Endothelial cell of umbilical vein (primary cell): ENCODE measurements around the gene KANK3. TPM values are rescaled to one million over a fixed set of nuclear protein-coding genes. Genes with fewer than 3 reads are reported as not detected.

Source experiments
- BruUV-seq: library from RNA; stranded (reverse); fragments of 400-500 nt; replicated peaks from 2 replicates; lab custom pipeline; 2021; lab: Mats Ljungman, UMichigan
- CTCF ChIA-PET: fragments of 300-600, 350-600 bp; sonication (Branson Sonifier 250); formaldehyde crosslinking; loops from one replicate; lab custom pipeline; 2021; ENCODE audit warnings: antibody characterized with exemption, inconsistent platforms; lab: Charles Lee
- POLR2A ChIA-PET: fragments of 300-600, 350-600 bp; sonication (Branson Sonifier 250); formaldehyde crosslinking; loops from one replicate; lab custom pipeline; 2021; ENCODE audit warnings: antibody characterized with exemption, inconsistent platforms; lab: Charles Lee
- DNase-seq: peaks from one replicate; pipeline ENCODE4 v3.0.0-alpha.2; 2011; ENCODE audit warnings: low read depth, low spot score
- FAIRE-seq: peaks from 2 replicates; lab custom pipeline; 2011; peaks lifted over from hg19 to GRCh38; lab: Jason Lieb, UNC
- H2AFZ ChIP-seq: 2 replicates; pipeline ENCODE4 v1.6.0; 2012; ENCODE audit warnings: low read depth, low read length, control low read depth, inconsistent platforms
- H3K27ac ChIP-seq: 2 replicates; pipeline ENCODE4 v1.5.1; 2011; ENCODE audit warnings: low read depth, mild to moderate bottlenecking, control low read depth, low read length, moderate library complexity; ENCODE audit not compliant: insufficient read depth
- H3K27me3 ChIP-seq, 2 experiments: 2 replicates each; pipeline versions ENCODE4 v1.6.0 to v1.6.1; 2011; ENCODE audit warnings: low read length in 2 of 2, mixed read lengths in 1 of 2; ENCODE audit not compliant: control insufficient read depth in 2 of 2, insufficient read depth in 2 of 2
- H3K36me3 ChIP-seq, 2 experiments: 2 replicates in 1 of 2; 3 replicates in 1 of 2; pipeline ENCODE4 v1.5.1; 2011; ENCODE audit warnings: low read length in 2 of 2, mild to moderate bottlenecking in 1 of 2, moderate library complexity in 1 of 2; ENCODE audit not compliant: control insufficient read depth in 2 of 2, insufficient read depth in 2 of 2; ENCODE audit errors: extremely low read depth in 1 of 2
- H3K4me1 ChIP-seq: 3 replicates; pipeline ENCODE4 v1.5.1; 2011; ENCODE audit warnings: mild to moderate bottlenecking, low read length; ENCODE audit not compliant: control insufficient read depth, insufficient read depth; ENCODE audit errors: extremely low read depth
- H3K4me2 ChIP-seq: 2 replicates; pipeline ENCODE4 v1.6.1; 2011; ENCODE audit warnings: low read length, control low read depth, mixed read lengths; ENCODE audit not compliant: insufficient read depth
- H3K4me3 ChIP-seq, 3 experiments: fragments of 200-600 bp in 1 of 3; sonication (generic), shearing (Covaris generic) in 1 of 3; replicated peaks in 1 of 3; 2 replicates each; pipeline ENCODE4 v1.5.1; 2011 to 2016; ENCODE audit warnings: control low read depth in 3 of 3, low read length in 3 of 3, mild to moderate bottlenecking in 2 of 3, inconsistent platforms in 1 of 3, low read depth in 1 of 3, moderate library complexity in 1 of 3; ENCODE audit not compliant: insufficient read depth in 1 of 3
- H3K79me2 ChIP-seq: 2 replicates; pipeline ENCODE4 v1.6.0; 2012; ENCODE audit warnings: low read length, inconsistent platforms; ENCODE audit not compliant: control insufficient read depth, insufficient read depth
- H3K9ac ChIP-seq: replicated peaks from 2 replicates; pipeline ENCODE3; 2011; ENCODE audit warnings: low read length, control low read depth; ENCODE audit not compliant: insufficient read depth; ENCODE audit errors: extremely low read depth
- H3K9me1 ChIP-seq: replicated peaks from 3 replicates; pipeline ENCODE4 v1.6.0; 2011; ENCODE audit warnings: mild to moderate bottlenecking, low read length; ENCODE audit not compliant: control insufficient read depth, insufficient read depth; ENCODE audit errors: extremely low read depth
- H3K9me3 ChIP-seq: replicated peaks from 2 replicates; pipeline ENCODE4 v1.5.1; 2012; ENCODE audit warnings: low read length, inconsistent platforms; ENCODE audit not compliant: control insufficient read depth, insufficient read depth
- H4K20me1 ChIP-seq: replicated peaks from 2 replicates; pipeline ENCODE3; 2011; ENCODE audit warnings: mild to moderate bottlenecking, low read length; ENCODE audit not compliant: control insufficient read depth, insufficient read depth; ENCODE audit errors: extremely low read depth
- EZH2 ChIP-seq: IDR thresholded peaks from 2 replicates; pipeline ENCODE4 v1.6.1; 2012; ENCODE audit warnings: borderline replicate concordance, low read depth, mild to moderate bottlenecking, moderate library complexity, low read length, inconsistent platforms; ENCODE audit not compliant: severe bottlenecking
- FOS ChIP-seq: IDR thresholded peaks from 2 replicates; pipeline ENCODE4 v1.6.1; 2011; ENCODE audit warnings: mild to moderate bottlenecking, low read length, moderate library complexity, borderline replicate concordance; ENCODE audit not compliant: insufficient read depth
- GATA2 ChIP-seq: IDR thresholded peaks from 2 replicates; pipeline ENCODE4 v1.7.0; 2011; ENCODE audit warnings: low read depth, mild to moderate bottlenecking, moderate library complexity, mixed read lengths, low read length; ENCODE audit not compliant: insufficient read length, insufficient read depth
- JUN ChIP-seq: IDR thresholded peaks from 2 replicates; pipeline ENCODE4 v1.6.1; 2011; ENCODE audit warnings: borderline replicate concordance, low read depth; ENCODE audit not compliant: insufficient read length, insufficient read depth
- MYC ChIP-seq: IDR thresholded peaks from one replicate; pipeline ENCODE4 v1.6.1; 2011; ENCODE audit warnings: mild to moderate bottlenecking, low read depth, low read length
- POLR2A ChIP-seq: IDR thresholded peaks from 2 replicates; pipeline ENCODE4 v1.6.1; 2012; ENCODE audit warnings: low read depth, mild to moderate bottlenecking, control low read depth, low read length
- POLR2AphosphoS5 ChIP-seq: IDR thresholded peaks from 2 replicates; pipeline ENCODE4 v1.6.1; 2012; ENCODE audit warnings: low read depth, mild to moderate bottlenecking, control low read depth, low read length, moderate library complexity; ENCODE audit not compliant: insufficient read depth
- dilution Hi-C: fragments of 300-500 bp; cut with MboI; formaldehyde crosslinking; loops from one replicate; pipeline ENCODE4 v1.15.0; 2019; ENCODE audit warnings: low sequenced_read_pairs; ENCODE audit not compliant: extremely low pct_ligation_motif_present
- intact Hi-C: fragments of 100-400 bp; cut with micrococcal nuclease; formaldehyde crosslinking; loops from one replicate; pipeline ENCODE4 v1.10.0; 2022
- polyA plus RNA-seq, 4 experiments: library from polyadenylated mRNA; depleted of rRNA in 3 of 4; stranded (reverse) in 3 of 4; unstranded in 1 of 4; fragments of >200 nt; gene quantifications; 2 replicates each; pipeline versions ENCODE4 v1.2.1 to v1.2.3, GENCODE V29; 2011 to 2012; ENCODE audit warnings: missing spikeins in 1 of 4
- total RNA-seq: library from RNA; stranded (reverse); gene quantifications from 2 replicates; pipeline ENCODE4 v1.2.3, GENCODE V29; 2021
- TF ChIP-seq, protein P1 (sequence below): IDR thresholded peaks from 2 replicates; pipeline ENCODE4 v1.6.1; 2011; ENCODE audit not compliant: insufficient read depth, insufficient read length
- TF ChIP-seq, protein P2 (sequence below), 2 donors: IDR thresholded peaks; 1 replicate in 1 of 2; 2 replicates in 1 of 2; pipeline ENCODE4 v1.5.1; 2011; ENCODE audit warnings: low read length in 2 of 2, mild to moderate bottlenecking in 2 of 2, moderate library complexity in 2 of 2, control low read depth in 1 of 2, inconsistent platforms in 1 of 2, low read depth in 1 of 2; ENCODE audit not compliant: insufficient read depth in 1 of 2; ENCODE audit errors: extremely low read depth in 1 of 2

Gene KANK3
- total and polyA plus RNA-seq, 2 donors (not counting 3 experiments of a cell fraction or from before 2014, with no cell fraction given) = 22.1 to 30.0 TPM

DNA sequence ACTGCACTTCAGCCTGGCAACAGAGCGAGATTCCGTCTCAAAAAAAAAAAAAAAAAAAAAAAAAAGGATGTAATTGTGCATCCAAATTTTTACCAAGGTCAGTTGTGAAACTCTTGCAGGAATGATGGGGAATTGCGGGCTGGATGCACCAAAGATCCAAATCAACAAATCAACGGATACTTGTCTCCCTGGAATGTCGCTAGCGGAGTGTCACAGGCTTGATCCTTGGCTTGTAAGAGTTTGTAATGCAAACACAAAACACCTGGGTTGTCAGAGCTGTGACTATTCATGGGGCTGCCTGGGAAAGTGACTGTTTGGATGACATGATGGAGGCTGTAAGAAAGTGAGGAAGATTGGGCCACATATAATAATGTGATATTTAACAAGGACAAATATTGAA is 4.2 kb downstream of the KANK3 start:
- dilution Hi-C loops = no loop called here
- no peaks in the 10 kb centered on the region for H3K9me1 ChIP-seq
- CTCF ChIA-PET = interaction anchor here (0.6 to 1.9 kb wide), 2 partner anchors 9 to 225 kb away, joined by 3 to 6 read pairs; no protein-coding TSS in a partner anchor
- H3K9ac ChIP-seq = no peak overlapping the region
- no peaks in the 10 kb centered on the region for H3K79me2 ChIP-seq
- no peak overlapping the region for H2AFZ ChIP-seq
- POLR2A ChIA-PET = interaction anchor here (0.8 kb wide), 1 partner anchor 79 kb away, joined by 4 read pairs; no protein-coding TSS in a partner anchor
- BruUV-seq = no TSS peak
- H3K36me3 ChIP-seq = peaks cover 1 to 6% of the 10 kb centered on the region in 2 experiments
- no peaks in the 10 kb centered on the region for H3K27me3 ChIP-seq
- intact Hi-C loops = no loop called here
- no peaks in the 10 kb centered on the region for H4K20me1 ChIP-seq
- FAIRE-seq (no peak), DNase-seq (no peak)
- H3K9me3 ChIP-seq = no peaks in the 10 kb centered on the region
- no peak overlapping the region for H3K4me2 ChIP-seq
- H3K4me3 ChIP-seq = no peak overlapping the region
- TF ChIP-seq GATA2 (no peak), MYC (no peak), POLR2A (no peak), EZH2 (no peak)
- TF ChIP-seq, protein P1, sequence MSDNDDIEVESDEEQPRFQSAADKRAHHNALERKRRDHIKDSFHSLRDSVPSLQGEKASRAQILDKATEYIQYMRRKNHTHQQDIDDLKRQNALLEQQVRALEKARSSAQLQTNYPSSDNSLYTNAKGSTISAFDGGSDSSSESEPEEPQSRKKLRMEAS = no peak
- peaks cover 32% of the 10 kb centered on the region for H3K4me1 ChIP-seq
- no peak overlapping the region for H3K27ac ChIP-seq

DNA sequence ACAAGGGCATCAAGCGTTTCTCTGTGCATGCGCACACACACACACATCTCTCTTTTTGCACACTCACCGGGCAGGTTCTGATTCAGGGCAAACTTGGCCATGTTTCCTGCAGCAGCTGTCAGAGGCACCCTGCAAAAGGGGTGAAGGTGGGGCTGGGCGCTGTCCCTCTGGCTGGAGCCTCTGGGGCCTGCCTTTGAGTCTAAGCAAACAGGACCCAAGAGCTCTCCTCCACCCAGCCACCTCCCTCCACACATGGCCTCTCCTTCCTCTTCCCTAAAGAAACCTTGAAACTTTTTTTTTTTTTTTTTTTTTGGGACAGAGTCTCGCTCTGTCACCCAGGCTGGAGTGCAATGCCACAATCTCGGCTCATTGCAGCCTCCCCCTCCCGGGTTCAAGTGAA is 5.3 kb downstream of the KANK3 start:
- H3K36me3 ChIP-seq = peaks cover 3 to 9% of the 10 kb centered on the region in 2 experiments
- CTCF ChIA-PET = interaction anchor here (0.8 to 1.9 kb wide), 2 partner anchors 10 kb away, joined by 5 to 6 read pairs; no protein-coding TSS in a partner anchor
- no peaks in the 10 kb centered on the region for H3K27me3 ChIP-seq
- DNase-seq (no peak), FAIRE-seq (no peak)
- H3K79me2 ChIP-seq = no peaks in the 10 kb centered on the region
- H2AFZ ChIP-seq = no peak overlapping the region
- H3K9me3 ChIP-seq = no peaks in the 10 kb centered on the region
- H3K4me3 ChIP-seq = no peak overlapping the region
- dilution Hi-C loops (no loop called here), intact Hi-C loops (no loop called here)
- no peaks in the 10 kb centered on the region for H4K20me1 ChIP-seq
- POLR2A ChIA-PET = no interaction called here
- peaks cover 27% of the 10 kb centered on the region for H3K4me1 ChIP-seq
- TF ChIP-seq EZH2 = no peak
- no peak for TF ChIP-seq POLR2A
- no peak for TF ChIP-seq JUN
- no peak for TF ChIP-seq MYC
- TF ChIP-seq FOS = no peak
- TF ChIP-seq, protein P2, sequence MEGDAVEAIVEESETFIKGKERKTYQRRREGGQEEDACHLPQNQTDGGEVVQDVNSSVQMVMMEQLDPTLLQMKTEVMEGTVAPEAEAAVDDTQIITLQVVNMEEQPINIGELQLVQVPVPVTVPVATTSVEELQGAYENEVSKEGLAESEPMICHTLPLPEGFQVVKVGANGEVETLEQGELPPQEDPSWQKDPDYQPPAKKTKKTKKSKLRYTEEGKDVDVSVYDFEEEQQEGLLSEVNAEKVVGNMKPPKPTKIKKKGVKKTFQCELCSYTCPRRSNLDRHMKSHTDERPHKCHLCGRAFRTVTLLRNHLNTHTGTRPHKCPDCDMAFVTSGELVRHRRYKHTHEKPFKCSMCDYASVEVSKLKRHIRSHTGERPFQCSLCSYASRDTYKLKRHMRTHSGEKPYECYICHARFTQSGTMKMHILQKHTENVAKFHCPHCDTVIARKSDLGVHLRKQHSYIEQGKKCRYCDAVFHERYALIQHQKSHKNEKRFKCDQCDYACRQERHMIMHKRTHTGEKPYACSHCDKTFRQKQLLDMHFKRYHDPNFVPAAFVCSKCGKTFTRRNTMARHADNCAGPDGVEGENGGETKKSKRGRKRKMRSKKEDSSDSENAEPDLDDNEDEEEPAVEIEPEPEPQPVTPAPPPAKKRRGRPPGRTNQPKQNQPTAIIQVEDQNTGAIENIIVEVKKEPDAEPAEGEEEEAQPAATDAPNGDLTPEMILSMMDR (IDR thresholded peaks at IDR 0.05; ENCODE audit: extremely low read depth in 1 of 2, insufficient read depth in 1 of 2, low read depth in 1 of 2, low read length in 2 of 2) = no peak
- no peak for TF ChIP-seq POLR2AphosphoS5
- TF ChIP-seq, protein P1 = no peak
- TF ChIP-seq GATA2 = no peak
- no peaks in the 10 kb centered on the region for H3K9me1 ChIP-seq
- no peak overlapping the region for H3K9ac ChIP-seq
- no peak overlapping the region for H3K4me2 ChIP-seq
- no TSS peak for BruUV-seq
- no peak overlapping the region for H3K27ac ChIP-seq
